DOHH2 (cell line): Measurements from ENCODE around the gene GDI1.

Experiments used
- EZH2phosphoT487 ChIP-seq: fragments of 200-600 bp; sonication (generic); IDR thresholded peaks from 2 replicates; pipeline ENCODE4 v1.6.1; 2017; ENCODE audit warnings: borderline replicate concordance, mild to moderate bottlenecking, antibody characterized with exemption, low read length, moderate library complexity, mixed read lengths
- TF ChIP-seq, protein P1 (sequence below): fragments of 200-600 bp; sonication (generic); IDR thresholded peaks from one replicate; pipeline ENCODE4 v1.5.1; 2014; ENCODE audit warnings: antibody characterized with exemption, mild to moderate bottlenecking, low read depth, low read length; ENCODE audit not compliant: poor library complexity, severe bottlenecking

GRCh38 chrX:154435171-154435733, 1.7 kb upstream of the GDI1 start:
- TF ChIP-seq, protein P1, sequence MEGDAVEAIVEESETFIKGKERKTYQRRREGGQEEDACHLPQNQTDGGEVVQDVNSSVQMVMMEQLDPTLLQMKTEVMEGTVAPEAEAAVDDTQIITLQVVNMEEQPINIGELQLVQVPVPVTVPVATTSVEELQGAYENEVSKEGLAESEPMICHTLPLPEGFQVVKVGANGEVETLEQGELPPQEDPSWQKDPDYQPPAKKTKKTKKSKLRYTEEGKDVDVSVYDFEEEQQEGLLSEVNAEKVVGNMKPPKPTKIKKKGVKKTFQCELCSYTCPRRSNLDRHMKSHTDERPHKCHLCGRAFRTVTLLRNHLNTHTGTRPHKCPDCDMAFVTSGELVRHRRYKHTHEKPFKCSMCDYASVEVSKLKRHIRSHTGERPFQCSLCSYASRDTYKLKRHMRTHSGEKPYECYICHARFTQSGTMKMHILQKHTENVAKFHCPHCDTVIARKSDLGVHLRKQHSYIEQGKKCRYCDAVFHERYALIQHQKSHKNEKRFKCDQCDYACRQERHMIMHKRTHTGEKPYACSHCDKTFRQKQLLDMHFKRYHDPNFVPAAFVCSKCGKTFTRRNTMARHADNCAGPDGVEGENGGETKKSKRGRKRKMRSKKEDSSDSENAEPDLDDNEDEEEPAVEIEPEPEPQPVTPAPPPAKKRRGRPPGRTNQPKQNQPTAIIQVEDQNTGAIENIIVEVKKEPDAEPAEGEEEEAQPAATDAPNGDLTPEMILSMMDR: no peak
- no peak for TF ChIP-seq EZH2phosphoT487
